Calu3 (cell line): ENCODE measurements around the gene LCA5L. TPM values are rescaled to one million over a fixed set of nuclear protein-coding genes. Genes with fewer than 3 reads are reported as not detected.

Source experiments
- BruUV-seq: library from RNA; stranded (reverse); fragments of 400-500 nt; replicated peaks from 2 replicates; lab custom pipeline; 2021; lab: Mats Ljungman, UMichigan
- CTCF ChIA-PET: fragments of 300-600 bp; sonication (Branson Sonifier 250); formaldehyde crosslinking; loops from one replicate; lab custom pipeline; 2022; ENCODE audit warnings: antibody characterized with exemption; lab: Charles Lee
- DNase-seq: peaks from one replicate; pipeline ENCODE4 v3.0.0; 2022
- H3K27ac Mint-ChIP-seq: one replicate; pipeline ENCODE4 v1.8.0; 2022; ENCODE audit warnings: mixed read lengths; ENCODE audit not compliant: unreplicated experiment
- H3K27me3 Mint-ChIP-seq: one replicate; pipeline ENCODE4 v1.8.0; 2022; ENCODE audit warnings: mixed read lengths; ENCODE audit not compliant: unreplicated experiment
- H3K36me3 Mint-ChIP-seq: one replicate; pipeline ENCODE4 v1.8.0; 2022; ENCODE audit warnings: mild to moderate bottlenecking, moderate library complexity, mixed read lengths; ENCODE audit not compliant: insufficient read depth, unreplicated experiment
- H3K4me1 Mint-ChIP-seq: one replicate; pipeline ENCODE4 v1.8.0; 2022; ENCODE audit warnings: mild to moderate bottlenecking, low read depth, mixed read lengths; ENCODE audit not compliant: unreplicated experiment
- H3K4me3 Mint-ChIP-seq: one replicate; pipeline ENCODE4 v1.8.0; 2022; ENCODE audit warnings: mild to moderate bottlenecking, low read depth, moderate library complexity, mixed read lengths; ENCODE audit not compliant: unreplicated experiment
- H3K9me3 Mint-ChIP-seq: one replicate; pipeline ENCODE4 v1.8.0; 2022; ENCODE audit warnings: low read depth, mixed read lengths; ENCODE audit not compliant: unreplicated experiment
- CTCF ChIP-seq: fragments of 200-600 bp; IDR thresholded peaks from one replicate; pipeline ENCODE4 v1.8.0; 2022; ENCODE audit warnings: antibody characterized with exemption; ENCODE audit not compliant: unreplicated experiment
- intact Hi-C: fragments of 100-400 bp; cut with micrococcal nuclease; formaldehyde crosslinking; loops from one replicate; pipeline ENCODE4 v1.10.0; 2022; ENCODE audit not compliant: unreplicated experiment
- total RNA-seq: library from RNA; stranded (reverse); gene quantifications from 2 replicates; pipeline ENCODE4 v1.2.3, GENCODE V29; 2022

Gene LCA5L
- total RNA-seq, 1 experiment from 2014 or later, result 1.7 TPM

GRCh38 chr21:39467746-39468145, 22.2 kb upstream of the LCA5L start:
- CTCF ChIA-PET, result no interaction called here
- no peaks in the 10 kb centered on the region for H3K27me3 Mint-ChIP-seq
- TF ChIP-seq CTCF, result no peak
- H3K36me3 Mint-ChIP-seq, result no peaks in the 10 kb centered on the region
- intact Hi-C loops, result no loop called here
- H3K9me3 Mint-ChIP-seq, result no peaks in the 10 kb centered on the region
- no peaks in the 10 kb centered on the region for H3K4me1 Mint-ChIP-seq
- H3K4me3 Mint-ChIP-seq, result no peak overlapping the region
- BruUV-seq, result no TSS peak
- no peak overlapping the region for H3K27ac Mint-ChIP-seq
- DNase-seq, result no peak

GRCh38 chr21:39466584-39466983, 21.0 kb upstream of the LCA5L start:
- BruUV-seq, result no TSS peak
- DNase-seq, result no peak
- H3K27ac Mint-ChIP-seq, result no peak overlapping the region
- no peak overlapping the region for H3K4me3 Mint-ChIP-seq
- intact Hi-C loops, result no loop called here
- CTCF ChIA-PET, result no interaction called here
- no peak for TF ChIP-seq CTCF
- H3K4me1 Mint-ChIP-seq, result no peaks in the 10 kb centered on the region
- no peaks in the 10 kb centered on the region for H3K36me3 Mint-ChIP-seq
- H3K27me3 Mint-ChIP-seq, result no peaks in the 10 kb centered on the region
- no peaks in the 10 kb centered on the region for H3K9me3 Mint-ChIP-seq

- H3K4me3 Mint-ChIP-seq, result no peak overlapping the region
- no TSS peak for BruUV-seq
- intact Hi-C loops, result no loop called here
- CTCF ChIA-PET, result no interaction called here
- no peaks in the 10 kb centered on the region for H3K9me3 Mint-ChIP-seq
- H3K27me3 Mint-ChIP-seq, result no peaks in the 10 kb centered on the region
- no peak overlapping the region for H3K27ac Mint-ChIP-seq
- no peak for DNase-seq
- no peaks in the 10 kb centered on the region for H3K4me1 Mint-ChIP-seq
- H3K36me3 Mint-ChIP-seq, result no peaks in the 10 kb centered on the region
- no peak for TF ChIP-seq CTCF
These were observed 17.7 kb upstream of the LCA5L start for GRCh38 chr21:39463308-39463707.

- Mint-ChIP-seq H3K27ac (no peak overlapping the region), H3K27me3 (no peaks in the 10 kb centered on the region), H3K4me1 (no peaks in the 10 kb centered on the region), H3K4me3 (no peak overlapping the region), H3K36me3 (no peaks in the 10 kb centered on the region), H3K9me3 (no peaks in the 10 kb centered on the region)
- intact Hi-C loops, result no loop called here
- CTCF ChIA-PET, result no interaction called here
- DNase-seq, result no peak
- TF ChIP-seq CTCF, result no peak
- no TSS peak for BruUV-seq
These were observed 15.8 kb upstream of the LCA5L start for GRCh38 chr21:39461419-39461818.
